Ovary (tissue), 3 donors: ENCODE results near the gene ZNF638.

ENCODE experiments used
- CTCF ChIP-seq, 3 donors: fragments of 450-650 bp in 2 of 3; fragments of 200-600 bp in 1 of 3; IDR thresholded peaks; one replicate each; pipeline versions ENCODE4 v1.5.1 to v1.8.0; 2016 to 2022; ENCODE audit warnings: antibody characterized with exemption in 3 of 3, mild to moderate bottlenecking in 1 of 3
- POLR2A ChIP-seq: fragments of 450-650 bp; IDR thresholded peaks from one replicate; pipeline ENCODE4 v1.6.1; 2017; ENCODE audit warnings: antibody characterized with exemption, mild to moderate bottlenecking, moderate library complexity
- donor health status: DM: no; HTN: no; CAD: no.

- TF ChIP-seq CTCF (IDR thresholded peaks at IDR 0.05) (no peak), POLR2A (no peak)
Measured at GRCh38 chr2:71291398-71291797, 40.2 kb upstream of the ZNF638 start.
